ENCODE measurements around the gene JARID2. TPM values are rescaled to one million over a fixed set of nuclear protein-coding genes. Genes with fewer than 3 reads are reported as not detected.
A peak's percentile ranks its signal among the peaks of the same experiment; 100 is the strongest.

JARID2 gene
- total RNA-seq, 1 experiment from 2014 or later = 180 TPM

- TF ChIP-seq TP53 (CRISPR knock-in tag; IDR thresholded peaks at IDR 0.05) = no peak
- no peak for TF ChIP-seq CDX4 (CRISPR knock-in tag; IDR thresholded peaks at IDR 0.05; ENCODE audit: borderline replicate concordance)
- no peak for TF ChIP-seq CREB1 (CRISPR knock-in tag; IDR thresholded peaks at IDR 0.05)
Observed at GRCh38 chr6:15200087-15200486, 45.8 kb upstream of the JARID2 start (continued).

GRCh38 chr6:15205321-15205720 lies 40.5 kb upstream of the JARID2 start:
- H3K27ac Mint-ChIP-seq = peak overlapping the region; percentile 57; the same call in 1 of the 2 replicates
- ATAC-seq (no peak), DNase-seq (ENCODE audit: low spot score) (no peak)
- TF ChIP-seq JUN (CRISPR knock-in tag; IDR thresholded peaks at IDR 0.05) (no peak), CTCF (IDR thresholded peaks at IDR 0.05) (no peak), KAT7 (CRISPR knock-in tag; IDR thresholded peaks at IDR 0.05; ENCODE audit: borderline replicate concordance) (no peak), NR1H2 (CRISPR knock-in tag; IDR thresholded peaks at IDR 0.05) (no peak), ZNF423 (CRISPR knock-in tag; IDR thresholded peaks at IDR 0.05) (no peak), TEAD1 (CRISPR knock-in tag; IDR thresholded peaks at IDR 0.05) (no peak), HMGXB4 (CRISPR knock-in tag; IDR thresholded peaks at IDR 0.05) (no peak), ETV6 (CRISPR knock-in tag; IDR thresholded peaks at IDR 0.05) (no peak), AFF4 (CRISPR knock-in tag; IDR thresholded peaks at IDR 0.05; ENCODE audit: borderline replicate concordance) (no peak), MYBL2 (CRISPR knock-in tag; IDR thresholded peaks at IDR 0.05) (no peak), NR2C2 (CRISPR knock-in tag; IDR thresholded peaks at IDR 0.05) (no peak), ZNF416 (CRISPR knock-in tag; IDR thresholded peaks at IDR 0.05) (no peak)
- no peaks in the 10 kb centered on the region for H3K9me3 Mint-ChIP-seq
- CTCF ChIA-PET = interaction anchor here (0.7 kb wide), 2 partner anchors 63 to 1237 kb away, joined by 4 read pairs; no protein-coding TSS in a partner anchor
- H3K4me3 Mint-ChIP-seq = no peak overlapping the region
- no peaks in the 10 kb centered on the region; the same call in 1 of the 2 replicates for H3K27me3 Mint-ChIP-seq (ENCODE audit: low read depth)
- POLR2A ChIA-PET = no interaction called here
- peaks cover 63% of the 10 kb centered on the region for H3K4me1 Mint-ChIP-seq
- no peaks in the 10 kb centered on the region for H3K36me3 Mint-ChIP-seq

- no peaks in the 10 kb centered on the region for H3K9me3 Mint-ChIP-seq
- TF ChIP-seq NFE2L1 (CRISPR knock-in tag; IDR thresholded peaks at IDR 0.05) (no peak), AFF4 (CRISPR knock-in tag; IDR thresholded peaks at IDR 0.05; ENCODE audit: borderline replicate concordance) (no peak), ZNF416 (CRISPR knock-in tag; IDR thresholded peaks at IDR 0.05) (no peak), ZNF532 (CRISPR knock-in tag; IDR thresholded peaks at IDR 0.05; ENCODE audit: borderline replicate concordance) (no peak)
Observed at GRCh38 chr6:15206887-15207286, 39.0 kb upstream of the JARID2 start.

More at GRCh38 chr6:15206887-15207286, 39.0 kb upstream of the JARID2 start:
- DNase-seq (ENCODE audit: low spot score) (no peak), ATAC-seq (no peak)
- Mint-ChIP-seq H3K36me3 (no peaks in the 10 kb centered on the region), H3K4me3 (no peak overlapping the region), H3K27me3 (ENCODE audit: low read depth) (no peaks in the 10 kb centered on the region; the same call in 1 of the 2 replicates), H3K4me1 (peaks cover 64% of the 10 kb centered on the region), H3K27ac (peak overlapping the region; percentile 94)
- POLR2A ChIA-PET = no interaction called here
- CTCF ChIA-PET = no interaction called here

Data from WTC11 (cell line).